SKM-1 treated with dmso at 0.1 percent for 144 hours (cell line): ENCODE results near the gene EFCAB6.

Experiments
- DNase-seq: peaks from one replicate; lab custom pipeline; 2025; ENCODE audit not compliant: unreplicated experiment; lab: John Stamatoyannopoulos, UW

The EFCAB6 gene

DNA sequence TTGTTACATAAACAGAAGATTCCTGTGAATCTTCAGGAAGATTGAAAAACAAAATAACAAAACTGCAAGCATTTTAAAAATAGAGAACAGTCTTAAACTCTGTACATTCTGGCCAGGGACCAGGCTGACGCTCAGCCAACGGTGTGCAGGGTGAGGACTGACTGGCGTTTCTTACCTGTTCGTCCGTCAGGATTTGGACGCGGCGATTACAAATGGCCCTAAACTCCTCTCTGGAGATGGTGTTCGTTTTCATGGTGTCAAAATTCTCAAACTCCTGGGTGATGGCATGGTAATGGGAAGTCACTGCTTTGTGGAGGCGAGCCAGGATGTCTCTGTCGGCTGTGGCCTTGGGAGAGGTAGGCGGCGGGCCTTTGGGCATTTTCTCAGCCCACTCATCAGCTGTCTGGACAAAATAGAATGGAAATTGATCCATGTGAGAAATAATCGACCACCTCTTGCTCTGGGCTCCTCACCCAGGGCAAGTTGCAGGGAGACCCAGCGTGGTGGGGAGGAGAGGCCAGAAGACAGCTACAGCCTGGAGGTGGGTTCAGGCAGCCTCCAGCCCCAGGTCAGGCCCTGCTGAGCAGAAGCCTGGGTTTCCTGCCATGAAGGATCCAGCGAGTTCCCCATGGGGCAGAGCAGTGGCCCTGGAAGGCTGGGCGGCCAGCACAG lies 257.3 kb downstream of the EFCAB6 start:
- DNase-seq: no peak

GRCh38 chr22:43554259-43554636 lies 257.9 kb downstream of the EFCAB6 start:
- DNase-seq: no peak

DNA sequence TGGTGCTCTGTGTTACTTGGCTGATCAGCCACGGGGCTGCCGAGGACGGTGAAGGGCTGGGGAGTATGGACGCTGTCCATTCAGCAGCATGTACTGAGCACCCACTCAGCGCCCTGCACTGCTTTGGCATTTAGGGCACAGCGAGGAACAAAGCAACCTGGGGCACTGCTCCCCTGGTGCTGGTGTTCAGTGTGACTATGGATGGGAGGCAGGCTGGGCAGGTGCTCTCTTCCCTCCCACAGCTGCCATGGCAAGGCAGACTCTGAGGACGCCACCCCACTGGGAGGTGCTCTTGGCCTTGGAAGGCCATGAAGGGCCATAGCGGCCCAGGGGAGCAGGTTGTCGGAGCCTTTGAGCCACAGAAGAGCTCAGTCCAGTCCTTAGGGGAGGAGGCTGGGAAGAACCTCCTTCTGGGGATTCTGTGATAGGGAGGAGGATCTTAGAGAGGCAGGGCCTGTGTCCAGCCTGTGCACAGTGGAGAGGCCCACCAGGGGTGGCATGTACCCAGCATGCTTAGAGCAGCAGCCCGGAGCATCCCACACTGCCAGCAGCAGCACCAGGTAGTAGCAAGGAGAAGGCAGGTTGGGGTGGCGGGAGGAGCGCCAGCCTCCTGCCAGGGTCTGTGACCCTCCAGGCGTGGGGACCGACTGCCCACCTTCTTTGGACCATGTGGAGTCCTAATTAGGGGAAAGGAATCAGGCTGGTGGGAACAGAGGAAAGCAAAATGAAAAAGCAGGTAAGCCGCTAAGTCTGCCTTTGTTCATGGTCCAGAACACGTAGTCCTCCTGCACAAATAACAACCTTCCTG lies 258.4 kb downstream of the EFCAB6 start:
- no peak for DNase-seq

DNA sequence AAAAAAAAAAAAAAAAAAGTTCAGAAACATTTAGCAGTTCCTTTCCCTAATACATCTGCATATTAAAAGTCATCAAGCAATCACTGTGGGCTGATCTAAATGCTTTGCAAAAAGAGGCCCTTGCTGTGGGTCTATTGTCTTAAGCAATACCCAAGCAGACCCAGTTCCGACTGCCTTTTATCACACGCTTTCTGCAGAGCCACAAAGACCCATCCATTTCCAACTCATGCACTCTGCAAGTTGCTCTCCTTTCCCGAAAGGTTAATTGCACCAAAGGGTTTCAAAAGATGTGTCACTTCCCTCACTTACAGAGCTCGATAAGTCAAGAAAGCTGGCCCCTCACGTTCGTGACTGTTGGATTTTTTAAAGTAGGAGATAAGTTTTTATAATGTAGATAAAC lies 261.4 kb downstream of the EFCAB6 start:
- no peak for DNase-seq

DNA sequence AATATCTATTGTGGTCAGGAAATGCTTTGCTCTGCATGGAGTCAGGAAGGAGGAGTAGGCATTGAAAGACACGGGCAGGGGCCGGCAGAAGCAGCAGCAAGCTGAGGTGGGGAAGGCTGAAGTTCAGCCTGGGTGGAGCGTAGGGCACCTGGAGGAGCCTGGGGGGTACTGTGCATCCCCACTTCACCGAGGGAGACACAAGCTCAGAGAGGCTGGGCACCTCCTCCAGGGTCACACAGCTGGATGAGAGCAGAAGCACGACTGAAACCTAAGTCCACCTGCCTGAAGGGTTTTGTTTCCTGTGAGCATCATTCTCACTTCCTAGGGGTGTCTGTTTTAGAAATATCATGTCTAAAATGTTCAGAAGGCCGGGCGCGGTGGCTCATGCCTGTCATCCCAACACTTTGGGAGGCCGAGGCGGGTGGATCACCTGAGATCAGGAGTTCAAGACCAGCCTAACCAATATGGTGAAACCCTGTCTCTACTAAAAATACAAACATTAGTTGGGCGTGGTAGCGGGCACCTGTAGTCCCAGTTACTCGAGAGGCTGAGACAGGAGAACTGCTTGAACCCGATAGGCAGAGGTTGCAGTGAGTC lies 262.0 kb downstream of the EFCAB6 start:
- no peak for DNase-seq

GRCh38 chr22:43546186-43546585 lies 265.9 kb downstream of the EFCAB6 start:
- no peak for DNase-seq

GRCh38 chr22:43544289-43544673 lies 267.8 kb downstream of the EFCAB6 start:
- DNase-seq: no peak

- no peak for DNase-seq
These were observed 268.4 kb downstream of the EFCAB6 start for GRCh38 chr22:43543522-43544288.

DNA sequence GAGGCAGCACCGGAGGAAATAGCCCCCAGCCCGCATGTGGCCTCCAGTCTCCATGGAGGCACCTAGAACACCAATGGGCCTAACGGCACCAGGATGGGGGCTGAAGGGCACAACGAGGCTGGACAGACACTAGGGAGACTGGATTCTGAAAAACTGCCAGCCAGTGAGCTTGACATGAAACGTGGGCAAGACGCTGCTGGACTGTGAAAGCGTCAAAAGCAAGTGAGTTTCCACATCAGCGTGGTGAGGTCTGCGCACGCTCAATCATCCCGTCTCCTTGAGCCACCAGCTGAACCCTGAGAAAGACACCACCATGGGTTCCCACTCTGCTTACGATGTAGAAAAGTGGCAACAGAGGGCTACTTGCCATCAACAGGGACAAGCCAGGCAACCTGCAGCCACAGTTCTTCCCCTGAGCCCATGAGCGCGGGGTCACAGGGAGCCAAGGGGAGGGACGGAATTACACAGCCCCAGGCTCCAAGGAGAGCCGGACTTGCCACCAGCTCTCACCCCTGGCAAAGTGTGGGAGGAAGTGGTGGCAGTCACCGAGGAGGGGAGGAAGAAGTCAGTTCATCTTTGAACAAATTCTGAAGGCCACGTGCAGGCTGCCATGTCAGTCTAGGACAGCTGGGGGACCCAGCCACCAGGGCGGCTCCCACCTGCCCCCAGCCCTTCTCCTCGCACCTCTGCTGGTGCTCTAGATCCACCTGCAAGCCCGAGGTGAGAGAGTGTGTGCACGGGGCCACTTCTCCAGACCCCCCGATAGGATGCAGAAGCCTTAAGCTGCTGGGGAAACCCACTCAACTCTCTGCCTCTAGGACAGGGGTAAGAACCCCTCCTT lies 269.2 kb downstream of the EFCAB6 start:
- DNase-seq: no peak

DNA sequence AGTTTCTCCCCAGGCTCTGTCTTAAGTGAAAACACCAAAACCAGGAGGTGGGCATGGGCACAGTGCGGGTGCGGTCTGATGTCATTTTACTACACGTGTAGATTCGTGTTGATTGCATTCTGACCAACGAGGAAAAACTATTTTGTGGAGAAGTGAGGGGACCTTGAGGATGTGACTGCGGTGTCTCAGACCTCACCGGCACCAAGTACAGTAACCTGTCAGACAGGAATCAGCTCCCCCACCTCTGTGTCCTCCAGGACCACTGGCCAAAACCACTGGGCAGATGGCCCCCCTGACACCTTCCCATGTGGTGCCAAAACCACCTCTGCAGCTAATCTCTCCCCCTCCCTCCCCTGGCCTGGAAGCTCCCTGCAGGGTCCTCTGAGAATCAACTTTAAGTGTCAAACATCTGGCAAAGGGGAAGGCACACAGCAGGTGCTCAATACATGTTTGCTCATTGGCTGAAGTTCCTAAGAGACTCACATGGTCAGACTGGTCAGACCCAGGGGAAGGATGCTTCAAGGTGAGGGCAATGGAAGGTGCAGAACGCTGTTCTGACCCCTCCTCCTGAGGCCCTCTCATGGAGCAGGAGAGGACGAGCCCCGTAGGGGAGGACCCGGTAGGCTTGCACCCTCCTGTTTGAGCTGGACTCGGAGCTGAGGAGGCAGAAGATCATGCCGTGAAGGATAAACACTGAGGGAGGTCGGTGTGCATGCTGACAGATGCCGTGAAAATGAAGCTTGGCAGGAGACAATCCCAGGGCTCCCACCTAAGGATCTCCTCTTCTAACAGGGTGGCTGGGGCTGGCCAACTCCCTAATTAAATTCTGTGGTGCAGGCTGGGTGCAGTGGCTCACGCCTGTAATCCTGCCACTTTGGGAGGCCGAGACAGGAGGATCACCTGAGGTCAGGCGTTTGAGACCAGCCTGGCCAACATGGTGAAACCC lies 270.4 kb downstream of the EFCAB6 start:
- no peak for DNase-seq

GRCh38 chr22:43541022-43541421 lies 271.1 kb downstream of the EFCAB6 start:
- DNase-seq: no peak

DNA sequence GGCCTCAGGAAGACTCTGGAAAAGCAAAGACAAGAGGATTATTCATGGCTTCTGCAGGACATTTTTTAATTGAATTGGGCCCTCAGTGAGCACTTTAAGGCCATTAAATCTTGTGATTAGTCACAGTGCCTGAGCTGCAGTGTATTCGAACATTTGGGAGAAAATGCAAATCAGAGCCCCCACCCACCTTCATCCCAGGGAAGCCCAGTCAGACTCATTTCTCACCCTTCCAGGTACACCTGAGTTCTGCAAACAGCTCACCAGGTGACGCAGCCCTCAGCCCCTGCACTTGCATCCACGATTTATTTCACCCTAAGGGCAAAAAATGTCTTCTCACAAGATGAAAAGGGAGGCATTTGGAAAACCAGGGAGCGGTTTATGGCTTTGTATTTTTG lies 271.6 kb downstream of the EFCAB6 start:
- DNase-seq: no peak

DNA sequence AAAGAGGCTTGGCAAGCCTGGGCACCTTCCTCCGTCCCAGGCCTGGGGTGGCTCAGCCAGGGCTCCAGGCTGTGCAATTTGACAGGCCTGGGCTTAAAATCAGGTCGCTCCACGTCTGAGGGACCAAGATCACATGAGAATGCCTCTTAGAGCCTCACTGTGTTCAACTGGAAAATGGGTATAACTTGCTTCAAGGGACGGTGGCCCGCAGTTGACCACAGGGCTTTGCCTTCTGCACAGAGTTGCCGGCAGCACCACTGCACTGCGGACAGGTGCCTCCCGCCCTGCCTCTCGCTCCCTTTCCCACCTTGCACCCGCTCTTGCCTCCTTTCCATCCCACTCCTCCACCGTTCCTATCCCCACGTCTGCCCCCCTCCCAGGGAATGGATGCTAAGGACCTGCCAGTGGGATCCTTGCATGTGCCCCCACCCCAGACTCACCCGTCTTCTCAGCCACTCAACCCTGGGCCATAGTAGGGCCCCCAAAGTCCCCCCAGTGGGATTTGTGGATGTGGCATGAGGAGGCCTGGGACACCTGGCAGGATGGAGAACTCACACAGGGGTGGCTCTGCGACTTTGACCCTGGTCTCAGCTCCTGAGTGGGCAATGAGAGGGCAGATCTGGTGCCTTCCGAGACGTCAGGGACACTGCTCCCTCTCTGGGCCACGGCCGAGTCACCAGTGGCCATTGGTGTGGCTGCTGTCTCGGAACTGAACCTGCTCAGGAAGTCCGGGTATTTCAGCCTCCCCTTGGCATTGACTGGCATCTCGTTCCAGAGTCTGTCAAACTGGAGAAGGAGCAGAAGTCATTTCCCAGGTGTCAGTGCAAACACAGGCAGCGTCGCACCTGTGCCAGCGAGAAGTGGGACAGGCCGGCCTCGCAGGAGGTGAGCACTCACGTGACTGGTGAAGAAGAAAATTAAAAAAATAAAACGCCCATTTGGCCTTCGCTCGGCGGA lies 272.3 kb downstream of the EFCAB6 start:
- no peak for DNase-seq

- no peak for DNase-seq
These were observed 275.0 kb downstream of the EFCAB6 start for GRCh38 chr22:43537019-43537585.

DNA sequence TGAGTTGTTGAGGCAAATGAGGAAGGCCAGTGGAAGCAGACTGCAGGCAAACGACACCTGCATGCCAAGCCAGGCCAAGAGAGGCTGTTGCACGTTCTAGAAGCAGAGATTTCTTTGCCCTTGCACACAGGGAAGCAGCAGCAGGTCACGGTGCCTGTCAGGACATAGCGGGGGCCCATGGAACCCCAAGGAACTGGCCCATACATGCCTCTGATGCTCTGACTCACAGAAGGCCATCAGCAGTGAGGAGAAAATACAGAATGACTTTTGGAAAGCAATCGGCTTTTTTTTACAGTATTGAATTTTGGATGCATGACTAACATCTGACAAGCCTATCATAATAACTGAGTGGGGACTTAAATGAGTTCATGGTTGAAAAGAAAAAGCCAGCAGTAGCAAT lies 276.4 kb downstream of the EFCAB6 start:
- DNase-seq: no peak

GRCh38 chr22:43535336-43535735 lies 276.8 kb downstream of the EFCAB6 start:
- no peak for DNase-seq

- DNase-seq: no peak
These were observed 277.2 kb downstream of the EFCAB6 start for GRCh38 chr22:43534916-43535315.
